Right lobe of liver (tissue), 6 donors: ENCODE measurements around the gene CELF4. TPM values are rescaled to one million over a fixed set of nuclear protein-coding genes. Genes with fewer than 3 reads are reported as not detected.

Experiments used
- ATAC-seq, 4 donors: fragments of 200-7000 bp; cut with Tn5 transposase; one replicate each; pipeline ENCODE4 v1.9.1; 2020; ENCODE audit warnings: mild to moderate bottlenecking in 4 of 4, moderate library complexity in 4 of 4
- DNase-seq, 3 donors: peaks; one replicate each; pipeline ENCODE4 v3.0.0-alpha.2; 2020
- H3K27ac ChIP-seq, 3 donors: fragments of 200-600 bp; one replicate each; pipeline ENCODE4 v1.8.0; 2022
- H3K27me3 ChIP-seq, 2 donors: fragments of 200-600 bp; one replicate each; pipeline ENCODE4 v1.8.0; 2022
- H3K36me3 ChIP-seq, 4 donors: fragments of 200-600 bp; sonication (generic) in 1 of 4; one replicate each; pipeline versions ENCODE4 v1.5.1 to v1.8.0; 2017 to 2022; ENCODE audit warnings: control low read depth in 1 of 4
- H3K4me1 ChIP-seq, 4 donors: fragments of 200-600 bp; sonication (generic) in 1 of 4; one replicate each; pipeline versions ENCODE4 v1.5.1 to v1.8.0; 2017 to 2022; ENCODE audit warnings: control low read depth in 1 of 4
- H3K4me3 ChIP-seq, 3 donors: fragments of 200-600 bp; one replicate each; pipeline ENCODE4 v1.8.0; 2022
- H3K9me3 ChIP-seq, 4 donors: fragments of 200-600 bp; sonication (generic) in 1 of 4; one replicate each; pipeline versions ENCODE4 v1.5.1 to v1.8.0; 2017 to 2022; ENCODE audit warnings: control low read depth in 1 of 4
- POLR2A ChIP-seq: fragments of 450-650 bp; IDR thresholded peaks from one replicate; pipeline ENCODE4 v1.6.1; 2017; ENCODE audit warnings: antibody characterized with exemption, mild to moderate bottlenecking
- WGBS: methylation state at CpG from one replicate; pipeline ENCODE4 v1.1.6; 2018; ENCODE audit warnings: low coverage, low lambda C conversion rate; ENCODE audit not compliant: insufficient coverage; ENCODE audit errors: missing lambda C conversion rate; 5-methylcytosine and 5-hydroxymethylcytosine counted together
- intact Hi-C, 2 donors: fragments of 100-400 bp; cut with DNase I; formaldehyde crosslinking; loops; one replicate each; pipeline versions ENCODE4 v1.11.2 to v1.14.1; 2022
- total RNA-seq, 6 experiments: library from RNA; depleted of rRNA in 2 of 6; stranded (reverse); fragments of >200 nt in 2 of 6; fragmentation: NEBNext Ultra II Directional in 3 of 6; extraction: Animal tissue kit (Norgen Biotek cat#: 25700) in 3 of 6; gene quantifications; one replicate each; pipeline versions ENCODE4 v1.1.0 to v1.2.4, GENCODE V29; 2016 to 2023
- TF ChIP-seq, protein P1 (sequence below), 4 donors: fragments of 200-600 bp in 3 of 4; fragments of 450-650 bp in 1 of 4; IDR thresholded peaks; one replicate each; pipeline versions ENCODE4 v1.5.1 to v1.8.0; 2016 to 2022; ENCODE audit warnings: antibody characterized with exemption in 4 of 4, mild to moderate bottlenecking in 2 of 4
- donor health status: DM: no; HTN: yes; CAD: no.
- donor health status: DM: no; HTN: no; CAD: no.
- donor health status: DM: no; HTN: no; CAD: no.
- donor health status: DM: no; HTN: yes; CAD: no.
- donor health status: DM: no; HTN: yes; CAD: no.

CELF4 gene
- total RNA-seq, 6 experiments from 2014 or later = 0.06 TPM; not detected in 5

GRCh38 chr18:37392648-37393047, 172.9 kb downstream of the CELF4 start:
- no peaks in the 10 kb centered on the region for H3K36me3 ChIP-seq

DNA sequence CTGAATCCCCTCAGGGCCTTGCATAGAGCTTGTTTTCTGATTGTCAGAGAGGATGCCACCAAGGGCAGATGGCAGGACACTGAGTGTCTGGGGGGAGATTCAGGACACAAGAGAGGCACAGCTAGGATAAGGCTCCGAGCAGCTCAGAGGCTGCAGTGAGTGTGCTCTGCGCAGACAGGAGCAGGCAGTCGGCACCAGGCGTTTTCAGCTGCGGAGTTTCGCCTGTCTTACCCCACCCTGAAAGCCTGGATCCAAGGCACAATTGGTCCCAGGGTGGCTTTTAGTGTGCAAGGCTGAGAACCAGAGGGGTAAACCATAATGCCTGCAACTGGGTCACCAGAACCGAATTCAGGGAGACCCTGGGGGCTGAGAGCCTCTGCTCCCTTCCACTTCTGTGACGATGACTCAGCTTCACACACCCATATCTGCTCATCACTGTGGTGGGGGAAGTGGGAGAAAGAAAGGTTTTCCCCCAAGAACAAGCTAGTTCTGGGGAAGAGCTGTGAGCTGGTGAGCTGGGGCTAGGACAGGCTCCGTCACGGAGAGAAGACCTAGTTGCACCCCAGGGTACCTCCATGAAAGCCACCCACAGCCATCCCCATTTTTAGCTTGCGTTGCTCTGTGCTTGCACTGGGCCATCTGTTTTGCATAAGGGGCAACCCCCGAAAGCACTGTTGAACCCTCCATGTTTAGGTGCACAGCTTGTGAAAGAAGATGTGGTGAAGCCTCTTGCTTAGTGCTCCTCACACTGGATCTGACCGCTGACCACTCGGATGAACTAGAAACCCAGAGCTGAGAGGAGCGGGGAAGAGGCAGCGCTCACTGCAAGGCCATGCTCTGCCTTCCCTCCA, 173.7 kb downstream of the CELF4 start:
- 58% methylated on average over 8 of the region's 16 CpGs for WGBS
- intact Hi-C loops = no loop called here
- Histone ChIP-seq H3K4me3 (no peak overlapping the region), H3K27ac (no peak overlapping the region), H3K9me3 (no peaks in the 10 kb centered on the region), H3K27me3 (no peaks in the 10 kb centered on the region), H3K4me1 (no peaks in the 10 kb centered on the region), H3K36me3 (no peaks in the 10 kb centered on the region)
- DNase-seq = peak in 1 of 3 donors; percentile 28
- no peak for ATAC-seq
- no peak for TF ChIP-seq POLR2A
- TF ChIP-seq, protein P1, sequence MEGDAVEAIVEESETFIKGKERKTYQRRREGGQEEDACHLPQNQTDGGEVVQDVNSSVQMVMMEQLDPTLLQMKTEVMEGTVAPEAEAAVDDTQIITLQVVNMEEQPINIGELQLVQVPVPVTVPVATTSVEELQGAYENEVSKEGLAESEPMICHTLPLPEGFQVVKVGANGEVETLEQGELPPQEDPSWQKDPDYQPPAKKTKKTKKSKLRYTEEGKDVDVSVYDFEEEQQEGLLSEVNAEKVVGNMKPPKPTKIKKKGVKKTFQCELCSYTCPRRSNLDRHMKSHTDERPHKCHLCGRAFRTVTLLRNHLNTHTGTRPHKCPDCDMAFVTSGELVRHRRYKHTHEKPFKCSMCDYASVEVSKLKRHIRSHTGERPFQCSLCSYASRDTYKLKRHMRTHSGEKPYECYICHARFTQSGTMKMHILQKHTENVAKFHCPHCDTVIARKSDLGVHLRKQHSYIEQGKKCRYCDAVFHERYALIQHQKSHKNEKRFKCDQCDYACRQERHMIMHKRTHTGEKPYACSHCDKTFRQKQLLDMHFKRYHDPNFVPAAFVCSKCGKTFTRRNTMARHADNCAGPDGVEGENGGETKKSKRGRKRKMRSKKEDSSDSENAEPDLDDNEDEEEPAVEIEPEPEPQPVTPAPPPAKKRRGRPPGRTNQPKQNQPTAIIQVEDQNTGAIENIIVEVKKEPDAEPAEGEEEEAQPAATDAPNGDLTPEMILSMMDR (IDR thresholded peaks at IDR 0.05) = no peak

More at GRCh38 chr18:37392648-37393047, 172.9 kb downstream of the CELF4 start:
- Histone ChIP-seq H3K4me3 (no peak overlapping the region), H3K27ac (no peak overlapping the region), H3K27me3 (no peaks in the 10 kb centered on the region), H3K9me3 (no peaks in the 10 kb centered on the region), H3K4me1 (no peaks in the 10 kb centered on the region)
- ATAC-seq (no peak), DNase-seq (no peak)
- intact Hi-C loops = no loop called here
- WGBS = 68% methylated on average over 3 of the region's 3 CpGs
- no peak for TF ChIP-seq POLR2A
- TF ChIP-seq, protein P1 (IDR thresholded peaks at IDR 0.05) = no peak

DNA sequence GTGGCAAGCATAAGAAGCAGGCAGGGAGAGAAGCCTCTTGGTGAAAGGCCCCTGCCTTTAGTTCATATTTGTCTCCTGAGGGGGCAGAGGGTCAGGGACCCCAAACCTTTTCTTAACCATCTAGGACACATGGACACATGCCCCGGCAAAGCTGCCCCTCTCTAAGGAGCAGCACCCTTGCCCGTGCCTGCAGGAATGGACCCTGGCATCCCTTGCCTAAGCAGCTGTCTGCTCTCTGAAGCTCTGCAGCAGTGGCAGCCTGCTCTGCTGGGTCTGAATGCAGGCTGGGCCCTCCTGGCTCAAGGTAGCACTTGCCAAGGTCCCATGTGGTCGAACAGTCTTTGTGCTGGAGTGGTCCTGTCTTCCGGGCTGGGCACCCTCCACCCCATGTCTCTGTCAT, 174.4 kb downstream of the CELF4 start:
- H3K4me1 ChIP-seq = no peaks in the 10 kb centered on the region
- no peaks in the 10 kb centered on the region for H3K9me3 ChIP-seq
- no peak overlapping the region for H3K4me3 ChIP-seq
- no peaks in the 10 kb centered on the region for H3K36me3 ChIP-seq
- H3K27me3 ChIP-seq = no peaks in the 10 kb centered on the region
- DNase-seq = peak in 1 of 3 donors; percentile 14
- intact Hi-C loops = no loop called here
- WGBS = no CpG with 5 or more reads among the region's 4 CpGs
- ATAC-seq = no peak
- H3K27ac ChIP-seq = no peak overlapping the region
- TF ChIP-seq, protein P1 (IDR thresholded peaks at IDR 0.05) = no peak
- no peak for TF ChIP-seq POLR2A

GRCh38 chr18:37390687-37391086, 174.9 kb downstream of the CELF4 start:
- Histone ChIP-seq H3K9me3 (no peaks in the 10 kb centered on the region), H3K27me3 (no peaks in the 10 kb centered on the region), H3K4me1 (no peaks in the 10 kb centered on the region), H3K4me3 (no peak overlapping the region), H3K27ac (no peak overlapping the region), H3K36me3 (no peaks in the 10 kb centered on the region)
- ATAC-seq = no peak
- intact Hi-C loops = no loop called here
- 58% methylated on average over 4 of the region's 11 CpGs for WGBS
- no peak for DNase-seq
- no peak for TF ChIP-seq POLR2A
- TF ChIP-seq, protein P1 (IDR thresholded peaks at IDR 0.05) = no peak
